HCT116 (cell line): Measurements from ENCODE around the gene ELN. TPM values are rescaled to one million over a fixed set of nuclear protein-coding genes. Genes with fewer than 3 reads are reported as not detected.

Experiments used
- ATAC-seq: fragments of 200-7000 bp; cut with Tn5 transposase; 2 replicates; pipeline ENCODE4 v1.9.1; 2020; ENCODE audit warnings: mild to moderate bottlenecking, moderate library complexity
- BruUV-seq: library from RNA; stranded (reverse); fragments of 400-500 nt; replicated peaks from 2 replicates; lab custom pipeline; 2021; lab: Mats Ljungman, UMichigan
- CTCF ChIA-PET: fragments of 300-600 bp; sonication (Branson Sonifier 250); formaldehyde crosslinking; loops from one replicate; lab custom pipeline; 2021; ENCODE audit warnings: antibody characterized with exemption; lab: Charles Lee
- POLR2A ChIA-PET: fragments of 300-600, 350-600 bp; sonication (Branson Sonifier 250); formaldehyde crosslinking; loops from one replicate; lab custom pipeline; 2021; ENCODE audit warnings: antibody characterized with exemption; lab: Charles Lee
- RAD21 ChIA-PET, 2 experiments: fragments of 300-600 bp; sonication (Branson Sonifier 250); formaldehyde crosslinking; loops; one replicate each; lab custom pipeline; 2023; ENCODE audit warnings: low total read pairs in 2 of 2; ENCODE audit not compliant: uncharacterized antibody in 2 of 2, unreplicated experiment in 2 of 2, low non-redundant PET in 1 of 2; lab: Charles Lee
- DNase-seq: peaks from one replicate; pipeline ENCODE4 v3.0.0-alpha.2; 2010; ENCODE audit warnings: low read depth, low spot score
- H2AFZ ChIP-seq: fragments of 200-600 bp; shearing (Covaris generic), sonication (generic); 2 replicates; pipeline ENCODE4 v1.6.1; 2017; ENCODE audit warnings: low read depth, mixed run types, mixed read lengths, antibody characterized with exemption, low read length; ENCODE audit not compliant: poor library complexity, severe bottlenecking
- H3K27ac ChIP-seq: 2 replicates; pipeline ENCODE4 v1.5.1; 2012; ENCODE audit warnings: low read depth, low read length
- H3K27me3 ChIP-seq: fragments of 200-600 bp; sonication (generic); 2 replicates; pipeline ENCODE4 v1.6.1; 2016; ENCODE audit warnings: mixed run types, low read length, mixed read lengths; ENCODE audit not compliant: insufficient read depth
- H3K36me3 ChIP-seq, 2 experiments: fragments of 200-500 bp in 1 of 2; fragments of 200-600 bp in 1 of 2; sonication (Bioruptor generic) in 1 of 2; sonication (generic) in 1 of 2; 2 replicates each; pipeline versions ENCODE4 v1.5.1 to v1.6.1; 2014 to 2016; ENCODE audit warnings: low read length in 2 of 2, inconsistent platforms in 1 of 2, mixed read lengths in 1 of 2, mixed run types in 1 of 2; ENCODE audit not compliant: insufficient read depth in 2 of 2, control insufficient read depth in 1 of 2
- H3K4me1 ChIP-seq, 2 experiments: fragments of 200-600 bp in 1 of 2; sonication (generic) in 1 of 2; 2 replicates each; pipeline versions ENCODE4 v1.5.1 to v1.6.1; 2012 to 2017; ENCODE audit warnings: low read length in 2 of 2, inconsistent platforms in 1 of 2, mild to moderate bottlenecking in 1 of 2, mixed read lengths in 1 of 2, mixed run types in 1 of 2, moderate library complexity in 1 of 2; ENCODE audit not compliant: insufficient read depth in 2 of 2, control insufficient read depth in 1 of 2
- H3K4me2 ChIP-seq: fragments of 200-600 bp; sonication (generic); 2 replicates; pipeline ENCODE4 v1.6.1; 2017; ENCODE audit warnings: mixed run types, low read length, mixed read lengths
- H3K4me3 ChIP-seq, 2 experiments: fragments of 200-600 bp in 1 of 2; sonication (generic) in 1 of 2; replicated peaks in 1 of 2; 2 replicates each; pipeline ENCODE4 v1.5.1; 2011 to 2016; ENCODE audit warnings: low read length in 2 of 2, control low read depth in 1 of 2, low read depth in 1 of 2, mild to moderate bottlenecking in 1 of 2, mixed read lengths in 1 of 2, mixed run types in 1 of 2
- H3K79me2 ChIP-seq: fragments of 200-600 bp; sonication (generic); 2 replicates; pipeline ENCODE4 v1.6.1; 2017; ENCODE audit warnings: mild to moderate bottlenecking, mixed run types, low read length, moderate library complexity, mixed read lengths; ENCODE audit not compliant: insufficient read depth
- H3K9ac ChIP-seq: fragments of 200-600 bp; sonication (generic); 2 replicates; pipeline ENCODE4 v1.6.1; 2016; ENCODE audit warnings: low read length, mixed read lengths
- H3K9me2 ChIP-seq: fragments of 200-600 bp; sonication (generic), shearing (Covaris generic); 2 replicates; pipeline ENCODE4 v1.6.1; 2017; ENCODE audit warnings: mixed run types, mild to moderate bottlenecking, moderate library complexity; ENCODE audit not compliant: insufficient read depth
- H3K9me3 ChIP-seq, 2 experiments: fragments of 200-500 bp in 1 of 2; fragments of 200-600 bp in 1 of 2; sonication (Bioruptor generic) in 1 of 2; sonication (generic) in 1 of 2; 2 replicates each; pipeline ENCODE4 v1.6.1; 2014 to 2017; ENCODE audit warnings: low read length in 2 of 2, mixed read lengths in 2 of 2, inconsistent platforms in 1 of 2, low read depth in 1 of 2, mild to moderate bottlenecking in 1 of 2, mixed run types in 1 of 2, moderate library complexity in 1 of 2; ENCODE audit not compliant: control insufficient read depth in 1 of 2, insufficient read depth in 1 of 2
- H4K20me1 ChIP-seq: fragments of 200-600 bp; sonication (generic), shearing (Covaris generic); 2 replicates; pipeline ENCODE4 v1.6.1; 2017; ENCODE audit warnings: mixed run types, mild to moderate bottlenecking, moderate library complexity; ENCODE audit not compliant: insufficient read depth
- EGR1 ChIP-seq: IDR thresholded peaks from 2 replicates; pipeline ENCODE4 v1.6.1; 2012; ENCODE audit warnings: low read depth
- ELF1 ChIP-seq: IDR thresholded peaks from 2 replicates; pipeline ENCODE4 v1.6.1; 2012; ENCODE audit warnings: low read depth, borderline replicate concordance
- EZH2 ChIP-seq: fragments of 200-600 bp; sonication (generic); IDR thresholded peaks from 2 replicates; pipeline ENCODE4 v1.6.1; 2017; ENCODE audit warnings: antibody characterized with exemption, mixed run types
- EZH2phosphoT487 ChIP-seq: fragments of 200-600 bp; IDR thresholded peaks from 2 replicates; pipeline ENCODE4 v1.6.1; 2018; ENCODE audit warnings: antibody characterized with exemption, borderline replicate concordance
- FOSL1 ChIP-seq: IDR thresholded peaks from 2 replicates; pipeline ENCODE4 v1.6.1; 2012; ENCODE audit warnings: low read depth
- JUND ChIP-seq: IDR thresholded peaks from 2 replicates; pipeline ENCODE4 v1.6.1; 2012
- POLR2A ChIP-seq: IDR thresholded peaks from 2 replicates; pipeline ENCODE4 v1.7.0; 2011; ENCODE audit warnings: borderline replicate concordance; ENCODE audit not compliant: insufficient read depth, insufficient read length; ENCODE audit errors: extremely low read depth
- POLR2AphosphoS5 ChIP-seq: IDR thresholded peaks from 2 replicates; pipeline ENCODE4 v1.6.1; 2011; ENCODE audit warnings: mild to moderate bottlenecking, low read depth, low read length, moderate library complexity
- SP1 ChIP-seq: IDR thresholded peaks from 2 replicates; pipeline ENCODE4 v1.6.1; 2012; ENCODE audit warnings: low read depth
- TCF7L2 ChIP-seq: IDR thresholded peaks from 2 replicates; pipeline ENCODE4 v1.7.0; 2011; ENCODE audit warnings: borderline replicate concordance, inconsistent platforms; ENCODE audit not compliant: insufficient read depth, insufficient read length; ENCODE audit errors: extremely low read depth
- ZFX ChIP-seq: fragments of 450-650 bp; IDR thresholded peaks from 2 replicates; pipeline ENCODE4 v1.6.1; 2017
- intact Hi-C: fragments of 100-400 bp; cut with micrococcal nuclease; formaldehyde crosslinking; loops from 2 replicates; pipeline ENCODE4 v1.10.0; 2022
- total RNA-seq: library from RNA; stranded (reverse); gene quantifications from one replicate; pipeline ENCODE4 v1.2.1, GENCODE V29; 2021; ENCODE audit not compliant: unreplicated experiment
- TF ChIP-seq, protein P1 (sequence below): IDR thresholded peaks from 2 replicates; pipeline ENCODE4 v1.6.1; 2011; ENCODE audit warnings: mild to moderate bottlenecking, low read length, moderate library complexity; ENCODE audit not compliant: insufficient replicate concordance; ENCODE audit errors: extremely low read depth
- TF ChIP-seq, protein P2 (sequence below): IDR thresholded peaks from 2 replicates; pipeline ENCODE4 v1.6.1; 2012
- TF ChIP-seq, protein P3 (sequence below): IDR thresholded peaks from 2 replicates; pipeline ENCODE4 v1.6.1; 2012
- TF ChIP-seq, protein P4 (sequence below): IDR thresholded peaks from 2 replicates; pipeline ENCODE4 v1.6.1; 2012; ENCODE audit warnings: low read depth

Gene ELN
- total RNA-seq, 1 experiment from 2014 or later: 0.17 TPM

DNA sequence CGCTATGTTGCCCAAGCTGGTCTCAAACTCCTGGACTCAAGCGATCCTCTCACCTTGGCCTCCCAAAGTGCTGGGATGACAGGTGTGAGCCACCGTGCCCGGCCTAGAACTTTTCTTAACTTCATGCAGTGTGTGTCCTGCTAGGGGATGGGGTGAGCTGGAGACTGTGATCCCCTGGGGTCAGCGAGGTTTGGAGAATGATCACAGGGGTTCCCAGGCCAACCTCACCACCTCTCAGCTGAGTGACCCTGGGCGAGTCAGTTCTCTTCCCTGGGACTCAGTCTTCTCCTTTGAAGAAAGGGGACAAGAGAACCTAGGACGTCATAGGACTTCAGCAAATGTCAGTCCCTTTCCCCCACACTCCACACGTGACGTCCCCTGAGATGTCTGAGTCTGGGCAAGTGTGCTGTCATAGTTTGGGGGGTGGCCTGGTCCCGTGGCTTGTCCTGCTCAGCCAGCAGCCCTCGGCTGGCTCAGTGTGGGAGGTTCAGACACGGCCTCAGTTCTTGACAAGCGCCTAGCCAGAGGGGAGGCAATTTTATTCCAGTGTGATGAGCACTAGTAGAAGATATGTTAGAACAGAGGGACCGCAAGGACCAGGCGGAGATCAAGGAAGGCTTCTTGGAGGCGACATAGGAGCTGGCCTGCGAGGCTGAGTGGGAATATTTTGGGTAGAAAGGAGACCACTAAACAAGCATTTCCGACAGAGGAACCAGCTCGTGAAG is 43.3 kb upstream of the ELN start:
- DNase-seq (no peak), ATAC-seq (no peak)
- ChIA-PET POLR2A (no interaction called here), RAD21 (no interaction called here), CTCF (no interaction called here)
- no TSS peak for BruUV-seq
- H3K36me3 ChIP-seq: no peaks in the 10 kb centered on the region
- intact Hi-C loops: no loop called here
- H3K9ac ChIP-seq: no peak overlapping the region
- no peak overlapping the region for H3K4me3 ChIP-seq
- H2AFZ ChIP-seq: no peak overlapping the region
- H3K9me2 ChIP-seq: no peaks in the 10 kb centered on the region
- H3K79me2 ChIP-seq: no peaks in the 10 kb centered on the region
- H3K27me3 ChIP-seq: no peaks in the 10 kb centered on the region
- no peaks in the 10 kb centered on the region for H4K20me1 ChIP-seq
- H3K4me1 ChIP-seq: peaks cover 0 to 7% of the 10 kb centered on the region in 2 experiments; a peak in 2 of 4 replicates
- H3K27ac ChIP-seq: no peak overlapping the region
- TF ChIP-seq SP1 (no peak), FOSL1 (no peak)
- H3K4me2 ChIP-seq: no peak overlapping the region
- no peaks in the 10 kb centered on the region for H3K9me3 ChIP-seq

DNA sequence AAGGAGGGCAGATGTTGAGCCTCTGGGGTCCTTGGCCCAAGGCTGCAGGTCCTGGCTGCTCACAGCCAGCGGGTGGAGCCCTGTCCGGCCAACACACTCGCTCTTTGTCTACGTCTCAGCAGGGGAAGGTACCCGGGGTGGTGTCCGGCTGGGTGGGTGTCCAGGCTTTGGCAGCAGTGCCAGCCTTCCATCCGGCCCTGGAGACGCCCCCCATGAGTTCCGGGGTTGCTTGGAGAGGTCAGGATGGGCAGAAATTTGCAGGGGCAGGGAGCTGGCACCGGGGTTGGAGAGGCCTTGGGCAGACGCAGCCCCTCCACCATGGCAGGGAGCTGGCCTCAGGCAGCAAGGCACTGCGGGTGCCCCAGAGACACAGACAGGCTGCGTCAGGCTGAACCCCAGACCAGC is 42.2 kb upstream of the ELN start:
- no peak for DNase-seq
- Histone ChIP-seq H3K9me3 (no peaks in the 10 kb centered on the region), H3K4me2 (no peak overlapping the region), H3K27me3 (no peaks in the 10 kb centered on the region), H3K4me1 (no peaks in the 10 kb centered on the region), H3K9me2 (no peaks in the 10 kb centered on the region), H3K9ac (no peak overlapping the region), H4K20me1 (no peaks in the 10 kb centered on the region), H3K36me3 (no peaks in the 10 kb centered on the region), H3K79me2 (no peaks in the 10 kb centered on the region), H3K4me3 (no peak overlapping the region), H2AFZ (no peak overlapping the region), H3K27ac (no peak overlapping the region; the same call in 1 of the 2 replicates)
- ChIA-PET RAD21 (no interaction called here), CTCF (no interaction called here), POLR2A (no interaction called here)
- intact Hi-C loops: no loop called here
- ATAC-seq: peak; percentile 55; the same call in 1 of the 2 replicates
- BruUV-seq: no TSS peak
- TF ChIP-seq TCF7L2 (no peak), SP1 (no peak), ELF1 (no peak), POLR2A (no peak), ZFX (no peak), EGR1 (no peak), FOSL1 (no peak), EZH2phosphoT487 (no peak), EZH2 (no peak), POLR2AphosphoS5 (no peak), JUND (no peak)
- TF ChIP-seq, protein P1, sequence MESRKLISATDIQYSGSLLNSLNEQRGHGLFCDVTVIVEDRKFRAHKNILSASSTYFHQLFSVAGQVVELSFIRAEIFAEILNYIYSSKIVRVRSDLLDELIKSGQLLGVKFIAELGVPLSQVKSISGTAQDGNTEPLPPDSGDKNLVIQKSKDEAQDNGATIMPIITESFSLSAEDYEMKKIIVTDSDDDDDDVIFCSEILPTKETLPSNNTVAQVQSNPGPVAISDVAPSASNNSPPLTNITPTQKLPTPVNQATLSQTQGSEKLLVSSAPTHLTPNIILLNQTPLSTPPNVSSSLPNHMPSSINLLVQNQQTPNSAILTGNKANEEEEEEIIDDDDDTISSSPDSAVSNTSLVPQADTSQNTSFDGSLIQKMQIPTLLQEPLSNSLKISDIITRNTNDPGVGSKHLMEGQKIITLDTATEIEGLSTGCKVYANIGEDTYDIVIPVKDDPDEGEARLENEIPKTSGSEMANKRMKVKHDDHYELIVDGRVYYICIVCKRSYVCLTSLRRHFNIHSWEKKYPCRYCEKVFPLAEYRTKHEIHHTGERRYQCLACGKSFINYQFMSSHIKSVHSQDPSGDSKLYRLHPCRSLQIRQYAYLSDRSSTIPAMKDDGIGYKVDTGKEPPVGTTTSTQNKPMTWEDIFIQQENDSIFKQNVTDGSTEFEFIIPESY: no peak
- TF ChIP-seq, protein P2, sequence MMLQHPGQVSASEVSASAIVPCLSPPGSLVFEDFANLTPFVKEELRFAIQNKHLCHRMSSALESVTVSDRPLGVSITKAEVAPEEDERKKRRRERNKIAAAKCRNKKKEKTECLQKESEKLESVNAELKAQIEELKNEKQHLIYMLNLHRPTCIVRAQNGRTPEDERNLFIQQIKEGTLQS: no peak
- TF ChIP-seq, protein P3, sequence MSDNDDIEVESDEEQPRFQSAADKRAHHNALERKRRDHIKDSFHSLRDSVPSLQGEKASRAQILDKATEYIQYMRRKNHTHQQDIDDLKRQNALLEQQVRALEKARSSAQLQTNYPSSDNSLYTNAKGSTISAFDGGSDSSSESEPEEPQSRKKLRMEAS: no peak
- TF ChIP-seq, protein P4, sequence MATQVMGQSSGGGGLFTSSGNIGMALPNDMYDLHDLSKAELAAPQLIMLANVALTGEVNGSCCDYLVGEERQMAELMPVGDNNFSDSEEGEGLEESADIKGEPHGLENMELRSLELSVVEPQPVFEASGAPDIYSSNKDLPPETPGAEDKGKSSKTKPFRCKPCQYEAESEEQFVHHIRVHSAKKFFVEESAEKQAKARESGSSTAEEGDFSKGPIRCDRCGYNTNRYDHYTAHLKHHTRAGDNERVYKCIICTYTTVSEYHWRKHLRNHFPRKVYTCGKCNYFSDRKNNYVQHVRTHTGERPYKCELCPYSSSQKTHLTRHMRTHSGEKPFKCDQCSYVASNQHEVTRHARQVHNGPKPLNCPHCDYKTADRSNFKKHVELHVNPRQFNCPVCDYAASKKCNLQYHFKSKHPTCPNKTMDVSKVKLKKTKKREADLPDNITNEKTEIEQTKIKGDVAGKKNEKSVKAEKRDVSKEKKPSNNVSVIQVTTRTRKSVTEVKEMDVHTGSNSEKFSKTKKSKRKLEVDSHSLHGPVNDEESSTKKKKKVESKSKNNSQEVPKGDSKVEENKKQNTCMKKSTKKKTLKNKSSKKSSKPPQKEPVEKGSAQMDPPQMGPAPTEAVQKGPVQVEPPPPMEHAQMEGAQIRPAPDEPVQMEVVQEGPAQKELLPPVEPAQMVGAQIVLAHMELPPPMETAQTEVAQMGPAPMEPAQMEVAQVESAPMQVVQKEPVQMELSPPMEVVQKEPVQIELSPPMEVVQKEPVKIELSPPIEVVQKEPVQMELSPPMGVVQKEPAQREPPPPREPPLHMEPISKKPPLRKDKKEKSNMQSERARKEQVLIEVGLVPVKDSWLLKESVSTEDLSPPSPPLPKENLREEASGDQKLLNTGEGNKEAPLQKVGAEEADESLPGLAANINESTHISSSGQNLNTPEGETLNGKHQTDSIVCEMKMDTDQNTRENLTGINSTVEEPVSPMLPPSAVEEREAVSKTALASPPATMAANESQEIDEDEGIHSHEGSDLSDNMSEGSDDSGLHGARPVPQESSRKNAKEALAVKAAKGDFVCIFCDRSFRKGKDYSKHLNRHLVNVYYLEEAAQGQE: no peak
